HepG2 (cell line): ENCODE data around the gene SOAT2. TPM values are rescaled to one million over a fixed set of nuclear protein-coding genes. Genes with fewer than 3 reads are reported as not detected.

Source experiments
- ATF3 ChIP-seq: sonication (generic); formaldehyde crosslinking; IDR thresholded peaks from 2 replicates; pipeline ENCODE4 v1.4.0; 2020; ENCODE audit warnings: missing genetic modification reagents
- ATF7-NPFF ChIP-seq: sonication (generic); formaldehyde crosslinking; IDR thresholded peaks from 2 replicates; pipeline ENCODE4 v1.8.1; 2023; ENCODE audit warnings: mild to moderate bottlenecking, low read depth, missing genetic modification reagents, moderate library complexity
- BCLAF1 ChIP-seq: fragments of 450-650 bp; IDR thresholded peaks from 2 replicates; pipeline ENCODE4 v1.6.1; 2017; ENCODE audit warnings: mild to moderate bottlenecking
- DRAP1 ChIP-seq: IDR thresholded peaks from 2 replicates; pipeline ENCODE4 v1.6.1; 2016; ENCODE audit warnings: missing genetic modification reagents, missing compliant biosample characterization
- HMG20A ChIP-seq: IDR thresholded peaks from 2 replicates; pipeline ENCODE4 v1.6.1; 2016; ENCODE audit warnings: borderline replicate concordance
- HNRNPK ChIP-seq: fragments of 200-400 bp; formaldehyde crosslinking; IDR thresholded peaks from 2 replicates; pipeline ENCODE4 v1.6.1; 2018; ENCODE audit warnings: low read length, low read depth, moderate library complexity, mild to moderate bottlenecking; ENCODE audit not compliant: poor library complexity, severe bottlenecking
- KDM2A ChIP-seq: sonication (generic); formaldehyde crosslinking; IDR thresholded peaks from 2 replicates; pipeline ENCODE4 v1.4.0; 2020; ENCODE audit warnings: low read depth, missing genetic modification reagents, borderline replicate concordance
- KLF16 ChIP-seq, 2 experiments: sonication (generic) in 1 of 2; formaldehyde crosslinking in 1 of 2; IDR thresholded peaks; 2 replicates each; pipeline versions ENCODE4 v1.6.1 to v1.8.0; 2016 to 2023; ENCODE audit warnings: missing genetic modification reagents in 2 of 2, missing compliant biosample characterization in 1 of 2
- NR2F6 ChIP-seq, 2 experiments: IDR thresholded peaks; 2 replicates each; pipeline ENCODE4 v1.6.1; 2016; ENCODE audit warnings: antibody characterized with exemption in 1 of 2, mild to moderate bottlenecking in 1 of 2
- PAXIP1 ChIP-seq: sonication (generic); formaldehyde crosslinking; conservative IDR thresholded peaks from 2 replicates; pipeline ENCODE4 v1.4.0; 2020; ENCODE audit warnings: mild to moderate bottlenecking, missing genetic modification reagents, moderate library complexity
- RARA ChIP-seq: IDR thresholded peaks from 2 replicates; pipeline ENCODE4 v1.6.1; 2016; ENCODE audit warnings: missing genetic modification reagents, missing compliant biosample characterization
- RXRB ChIP-seq: IDR thresholded peaks from 2 replicates; pipeline ENCODE4 v1.6.1; 2016; ENCODE audit warnings: borderline replicate concordance, missing genetic modification reagents, missing compliant biosample characterization
- TAF15 ChIP-seq: fragments of 200-400 bp; formaldehyde crosslinking; IDR thresholded peaks from one replicate; pipeline ENCODE4 v1.6.1; 2018; ENCODE audit warnings: mild to moderate bottlenecking, low read depth, low read length; ENCODE audit not compliant: poor library complexity, severe bottlenecking
- XRCC5 ChIP-seq: fragments of 200-400 bp; formaldehyde crosslinking; optimal IDR thresholded peaks from 2 replicates; pipeline ENCODE3; 2017; ENCODE audit warnings: mild to moderate bottlenecking, low read length
- ZFX ChIP-seq: sonication (generic); formaldehyde crosslinking; IDR thresholded peaks from 2 replicates; pipeline ENCODE4 v1.4.0; 2020; ENCODE audit warnings: mild to moderate bottlenecking, low read depth, missing genetic modification reagents, moderate library complexity
- ZGPAT ChIP-seq: IDR thresholded peaks from 2 replicates; pipeline ENCODE4 v1.6.1; 2016; ENCODE audit warnings: mild to moderate bottlenecking
- ZNF224 ChIP-seq: sonication (generic); formaldehyde crosslinking; IDR thresholded peaks from 2 replicates; pipeline ENCODE4 v1.5.0; 2020; ENCODE audit warnings: mild to moderate bottlenecking, missing genetic modification reagents
- ZNF883 ChIP-seq: sonication (generic); formaldehyde crosslinking; IDR thresholded peaks from 2 replicates; pipeline ENCODE4 v1.5.1; 2020; ENCODE audit warnings: mild to moderate bottlenecking, missing genetic modification reagents; ENCODE audit errors: not compliant biosample characterization
- ZSCAN29 ChIP-seq: sonication (generic); formaldehyde crosslinking; conservative IDR thresholded peaks from 2 replicates; pipeline ENCODE4 v1.4.0; 2020; ENCODE audit warnings: mild to moderate bottlenecking, missing genetic modification reagents
- polyA plus RNA-seq, 8 experiments: library from polyadenylated mRNA; depleted of rRNA in 3 of 8; stranded (reverse) in 7 of 8; unstranded in 1 of 8; fragments of >200 nt; fragmentation: Illumina TruSeq in 4 of 8; extraction: Trizol in 4 of 8; gene quantifications; 2 replicates each; pipeline versions ENCODE4 v1.2.1 to v1.2.3, GENCODE V29; 2011 to 2016; ENCODE audit warnings: low read depth in 4 of 8, missing spikeins in 1 of 8, mixed read lengths in 1 of 8; ENCODE audit not compliant: insufficient read depth in 1 of 8
- total RNA-seq, 5 experiments: library from RNA; depleted of rRNA; stranded (reverse); fragments of >200 nt; fragmentation: Illumina TruSeq; extraction: Trizol; gene quantifications; 2 replicates each; pipeline ENCODE4 v1.2.3, GENCODE V29; 2016; ENCODE audit warnings: low read depth in 1 of 5

Gene SOAT2
- total and polyA plus RNA-seq, 2 of the 13 experiments (the other 11 are each of a cell fraction or from before 2014, with no cell fraction given), result 14.9 to 108 TPM

GRCh38 chr12:53099071-53099882, 4.0 kb upstream of the SOAT2 start (continued):
- TF ChIP-seq PAXIP1 (CRISPR knock-in tag) (peak; percentile 64; the same call in 1 of the 2 replicates), HNRNPK (peak; percentile 27), RARA (peak; percentile 100), XRCC5 (peak; percentile 71), BCLAF1 (no peak), ZGPAT (CRISPR knock-in tag) (peak; percentile 55; the same call in 1 of the 2 replicates), ATF3 (peak; percentile 71; the same call in 1 of the 2 replicates), KLF16 (CRISPR knock-in tag; IDR thresholded peaks at IDR 0.05) (peak in 1 of 2 experiments; percentile 74; a peak in 2 of 4 replicates), RXRB (CRISPR knock-in tag) (peak; percentile 92), ATF7-NPFF (no peak), ZFX (CRISPR knock-in tag) (peak; percentile 41; the same call in 1 of the 2 replicates), HMG20A (no peak), ZNF883 (CRISPR knock-in tag) (no peak), KDM2A (peak; percentile 44; the same call in 1 of the 2 replicates), ZSCAN29 (0 out of 2 replicates have a peak, but pooled peaks have one; percentile 21), NR2F6 (IDR thresholded peaks at IDR 0.05) (peak; percentile 54; the same call in 1 of the 2 replicates), NR2F6 (CRISPR knock-in tag; IDR thresholded peaks at IDR 0.05) (peak; percentile 62), TAF15 (no peak), DRAP1 (peak; percentile 25; the same call in 1 of the 2 replicates), ZNF224 (CRISPR knock-in tag) (no peak)
